ENCODE measurements around the gene IRF7.

Gene IRF7

GRCh38 chr11:567011-567628 lies 48.6 kb downstream of the IRF7 start:
- in situ Hi-C loops (cut with MboI; ENCODE audit: low sequenced_read_pairs): loop anchor here (25.0 kb wide), 1 partner anchor 145 kb away; the partner anchor contains the start of gene EPS8L2

DNA sequence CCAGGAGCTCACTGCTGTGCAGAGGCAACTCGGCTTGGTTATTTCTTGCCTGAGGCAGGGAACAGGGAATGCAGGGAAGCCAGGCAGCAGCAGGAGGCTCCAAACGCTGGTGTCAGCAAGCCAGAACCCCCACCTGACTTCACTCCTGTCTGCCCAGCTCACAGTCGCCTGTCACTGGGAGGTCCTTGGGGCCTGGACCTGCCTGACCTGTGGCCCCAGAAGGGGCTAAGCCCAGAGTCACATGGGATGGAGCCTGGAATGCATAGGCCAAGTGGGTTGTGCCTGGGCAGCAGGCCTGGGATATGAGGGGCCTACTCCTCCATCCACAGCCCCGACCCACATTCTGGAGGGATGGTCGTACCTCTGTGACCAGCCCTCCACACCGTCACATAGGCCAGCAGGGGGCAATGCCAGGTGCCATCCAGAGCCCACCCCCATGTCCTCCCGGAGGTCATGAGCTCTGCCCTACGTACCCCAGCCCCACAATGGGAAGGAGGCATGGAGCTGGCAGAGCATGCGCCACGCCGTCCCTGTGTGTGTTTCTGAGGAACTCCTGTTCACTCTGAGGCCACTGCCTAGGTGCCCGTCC lies 49.7 kb downstream of the IRF7 start:
- in situ Hi-C loops (cut with MboI; ENCODE audit: low sequenced_read_pairs): loop anchor here (25.0 kb wide), 1 partner anchor 146 kb away; the partner anchor contains the start of gene EPS8L2

DNA sequence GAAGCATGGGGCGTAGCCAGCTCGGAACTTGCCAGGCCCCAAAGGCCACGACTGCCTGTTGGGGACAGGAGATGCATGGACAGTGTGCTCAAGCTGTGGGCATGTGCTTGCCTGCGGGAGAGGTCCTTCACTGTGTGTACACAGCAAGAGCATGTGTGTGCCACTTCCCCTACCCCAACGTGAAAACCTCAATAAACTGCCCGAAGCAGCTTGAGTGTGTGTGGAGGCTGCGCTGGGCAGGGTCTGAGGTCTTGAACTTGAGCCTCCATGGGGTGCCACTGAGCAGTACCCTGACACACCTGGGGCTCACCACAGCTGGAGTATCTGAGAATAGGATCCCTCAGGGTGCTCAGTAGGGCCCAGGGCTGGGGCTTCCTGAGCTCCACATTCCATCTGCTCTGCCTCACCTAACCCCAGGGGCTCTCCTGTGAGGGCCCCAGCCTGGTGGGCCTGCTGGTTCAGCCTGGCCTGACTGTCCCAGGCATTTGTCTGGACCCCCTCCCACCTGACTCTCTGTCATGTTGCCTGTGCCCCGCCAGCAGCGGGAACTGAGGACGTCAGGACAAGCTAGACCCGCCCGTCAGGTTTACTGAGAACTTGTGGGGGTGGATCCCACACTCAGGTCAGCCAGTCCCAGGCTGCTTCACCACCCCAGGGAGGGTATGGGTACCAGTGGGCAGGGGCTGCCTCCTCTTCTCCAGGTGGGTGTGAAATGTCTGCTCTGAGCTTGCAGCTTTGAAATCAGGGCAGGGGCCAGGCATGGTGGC lies 51.8 kb downstream of the IRF7 start:
- in situ Hi-C loops (cut with MboI; ENCODE audit: low sequenced_read_pairs): loop anchor here (25.0 kb wide), 1 partner anchor 148 kb away; the partner anchor contains the start of gene EPS8L2

GRCh38 chr11:563066-563811 lies 52.5 kb downstream of the IRF7 start:
- in situ Hi-C loops (cut with MboI; ENCODE audit: low sequenced_read_pairs): loop anchor here (25.0 kb wide), 1 partner anchor 149 kb away; the partner anchor contains the start of gene EPS8L2

Measured in HL-60/S4 (cell line).